Upper lobe of right lung (tissue), 1 donor: ENCODE data around the gene KATNAL1. TPM values are rescaled to one million over a fixed set of nuclear protein-coding genes. Genes with fewer than 3 reads are reported as not detected.

Experiments used
- ATAC-seq: fragments of 200-7000 bp; cut with Tn5 transposase; one replicate; pipeline ENCODE4 v1.9.1; 2020; ENCODE audit warnings: mild to moderate bottlenecking, moderate library complexity
- DNase-seq: peaks from one replicate; pipeline ENCODE4 v3.0.0-alpha.2; 2020
- H3K27ac ChIP-seq: fragments of 200-600 bp; one replicate; pipeline ENCODE4 v1.8.0; 2022
- H3K27me3 ChIP-seq: fragments of 200-600 bp; one replicate; pipeline ENCODE4 v1.8.0; 2022; ENCODE audit warnings: mild to moderate bottlenecking
- H3K36me3 ChIP-seq: fragments of 200-600 bp; one replicate; pipeline ENCODE4 v1.8.0; 2022
- H3K4me1 ChIP-seq: fragments of 200-600 bp; one replicate; pipeline ENCODE4 v1.8.0; 2022
- H3K4me3 ChIP-seq: fragments of 200-600 bp; one replicate; pipeline ENCODE4 v1.8.0; 2022; ENCODE audit warnings: mild to moderate bottlenecking
- H3K9me3 ChIP-seq: fragments of 200-600 bp; one replicate; pipeline ENCODE4 v1.8.0; 2022
- CTCF ChIP-seq: fragments of 200-600 bp; IDR thresholded peaks from one replicate; pipeline ENCODE4 v1.8.0; 2022; ENCODE audit warnings: antibody characterized with exemption
- intact Hi-C: fragments of 100-400 bp; cut with DNase I; formaldehyde crosslinking; loops from one replicate; pipeline ENCODE4 v1.11.0; 2022
- total RNA-seq: library from RNA; stranded (reverse); fragmentation: NEBNext Ultra II Directional; extraction: Animal tissue kit (Norgen Biotek cat#: 25700); gene quantifications from one replicate; pipeline ENCODE4 v1.2.1, GENCODE V29; 2021
- donor health status: DM: no; HTN: yes; CAD: no; lungs with severe emphysema.

Gene KATNAL1
- total RNA-seq, 1 donor from 2014 or later, result 17.5 TPM

- no peak overlapping the region for H3K4me3 ChIP-seq
- H3K27me3 ChIP-seq, result no peaks in the 10 kb centered on the region
- no peak for ATAC-seq
- no peaks in the 10 kb centered on the region for H3K4me1 ChIP-seq
- no peak for TF ChIP-seq CTCF
- no peak overlapping the region for H3K27ac ChIP-seq
- no peaks in the 10 kb centered on the region for H3K36me3 ChIP-seq
- intact Hi-C loops, result no loop called here
- H3K9me3 ChIP-seq, result no peaks in the 10 kb centered on the region
- DNase-seq, result no peak
Measured at GRCh38 chr13:30156270-30156669, 151.1 kb downstream of the KATNAL1 start.

GRCh38 chr13:30154931-30155330 lies 152.4 kb downstream of the KATNAL1 start:
- H3K36me3 ChIP-seq, result no peaks in the 10 kb centered on the region
- H3K27me3 ChIP-seq, result no peaks in the 10 kb centered on the region
- DNase-seq (no peak), ATAC-seq (no peak)
- intact Hi-C loops, result no loop called here
- no peaks in the 10 kb centered on the region for H3K4me1 ChIP-seq
- no peak for TF ChIP-seq CTCF
- no peak overlapping the region for H3K4me3 ChIP-seq
- no peak overlapping the region for H3K27ac ChIP-seq
- H3K9me3 ChIP-seq, result no peaks in the 10 kb centered on the region

- no peak for TF ChIP-seq CTCF
- intact Hi-C loops, result no loop called here
- DNase-seq (no peak), ATAC-seq (no peak)
- Histone ChIP-seq H3K27ac (no peak overlapping the region), H3K4me1 (no peaks in the 10 kb centered on the region), H3K27me3 (no peaks in the 10 kb centered on the region), H3K4me3 (no peak overlapping the region), H3K9me3 (no peaks in the 10 kb centered on the region), H3K36me3 (no peaks in the 10 kb centered on the region)
Measured at GRCh38 chr13:30154531-30154930, 152.8 kb downstream of the KATNAL1 start.

- H3K27me3 ChIP-seq, result no peaks in the 10 kb centered on the region
- no peak overlapping the region for H3K27ac ChIP-seq
- no peak for TF ChIP-seq CTCF
- ATAC-seq (no peak), DNase-seq (no peak)
- no peaks in the 10 kb centered on the region for H3K36me3 ChIP-seq
- intact Hi-C loops, result no loop called here
- H3K4me1 ChIP-seq, result no peaks in the 10 kb centered on the region
- no peaks in the 10 kb centered on the region for H3K9me3 ChIP-seq
- no peak overlapping the region for H3K4me3 ChIP-seq
Measured at GRCh38 chr13:30153545-30154426, 153.6 kb downstream of the KATNAL1 start.

Other genes with a start within 250 kb of the KATNAL1 start
- not detected for gene UBE2L5, start 114.9 kb upstream of the KATNAL1 start, total RNA-seq
- 224 TPM for gene HMGB1, start 158.4 kb upstream of the KATNAL1 start, total RNA-seq